ENCODE data around the gene SMIM34. TPM values are rescaled to one million over a fixed set of nuclear protein-coding genes. Genes with fewer than 3 reads are reported as not detected.
"Not testable (repeated sequence)": the region's sequence is repeated elsewhere in the genome, so short reads cannot be mapped to it uniquely, and the experiment has no call there.

Gene SMIM34
- total RNA-seq, result not detected

- not testable (repeated sequence) for H3K4me1 ChIP-seq (ENCODE audit: insufficient read depth, low read length); H3K9me3 ChIP-seq (ENCODE audit: low read depth, low read length); H3K27me3 ChIP-seq (ENCODE audit: insufficient read depth, low read length); H3K4me3 ChIP-seq (ENCODE audit: low read length)
These were observed at the start of gene SMIM34 for GRCh38 chr21:34423805-34424204. TSS of gene SMIM34 (minus strand) at chr21:34423951. CDS start at chr21:34423839, 112 bp downstream.

GRCh38 chr21:34467333-34467732 is 43.6 kb upstream of the SMIM34 start:
- H3K4me3 ChIP-seq (ENCODE audit: low read length); H3K4me1 ChIP-seq (ENCODE audit: insufficient read depth, low read length): not testable (repeated sequence)

GRCh38 chr21:34459426-34459825 is 35.7 kb upstream of the SMIM34 start:
- H3K9me3 ChIP-seq (ENCODE audit: low read depth, low read length); H3K27me3 ChIP-seq (ENCODE audit: insufficient read depth, low read length); H3K4me3 ChIP-seq (ENCODE audit: low read length); H3K4me1 ChIP-seq (ENCODE audit: insufficient read depth, low read length): not testable (repeated sequence)

More at GRCh38 chr21:34467333-34467732, 43.6 kb upstream of the SMIM34 start:
- H3K9me3 ChIP-seq (ENCODE audit: low read depth, low read length); H3K27me3 ChIP-seq (ENCODE audit: insufficient read depth, low read length): not testable (repeated sequence)

GRCh38 chr21:34458266-34458665 is 34.5 kb upstream of the SMIM34 start:
- H3K4me1 ChIP-seq (ENCODE audit: insufficient read depth, low read length); H3K4me3 ChIP-seq (ENCODE audit: low read length); H3K9me3 ChIP-seq (ENCODE audit: low read depth, low read length); H3K27me3 ChIP-seq (ENCODE audit: insufficient read depth, low read length): not testable (repeated sequence)

GRCh38 chr21:34456180-34456579 is 32.4 kb upstream of the SMIM34 start:
- H3K4me3 ChIP-seq (ENCODE audit: low read length); H3K27me3 ChIP-seq (ENCODE audit: insufficient read depth, low read length); H3K9me3 ChIP-seq (ENCODE audit: low read depth, low read length); H3K4me1 ChIP-seq (ENCODE audit: insufficient read depth, low read length): not testable (repeated sequence)

GRCh38 chr21:34455628-34456027 is 31.9 kb upstream of the SMIM34 start:
- H3K4me1 ChIP-seq (ENCODE audit: insufficient read depth, low read length); H3K4me3 ChIP-seq (ENCODE audit: low read length); H3K9me3 ChIP-seq (ENCODE audit: low read depth, low read length); H3K27me3 ChIP-seq (ENCODE audit: insufficient read depth, low read length): not testable (repeated sequence)

GRCh38 chr21:34447018-34447417 is 23.3 kb upstream of the SMIM34 start:
- not testable (repeated sequence) for H3K4me3 ChIP-seq (ENCODE audit: low read length); H3K9me3 ChIP-seq (ENCODE audit: low read depth, low read length); H3K27me3 ChIP-seq (ENCODE audit: insufficient read depth, low read length); H3K4me1 ChIP-seq (ENCODE audit: insufficient read depth, low read length)

GRCh38 chr21:34443486-34443885 is 19.7 kb upstream of the SMIM34 start:
- H3K27me3 ChIP-seq (ENCODE audit: insufficient read depth, low read length); H3K4me3 ChIP-seq (ENCODE audit: low read length); H3K9me3 ChIP-seq (ENCODE audit: low read depth, low read length); H3K4me1 ChIP-seq (ENCODE audit: insufficient read depth, low read length): not testable (repeated sequence)

GRCh38 chr21:34429710-34430109 is 6.0 kb upstream of the SMIM34 start:
- not testable (repeated sequence) for H3K4me3 ChIP-seq (ENCODE audit: low read length); H3K4me1 ChIP-seq (ENCODE audit: insufficient read depth, low read length); H3K27me3 ChIP-seq (ENCODE audit: insufficient read depth, low read length); H3K9me3 ChIP-seq (ENCODE audit: low read depth, low read length)

GRCh38 chr21:34428441-34428840 is 4.7 kb upstream of the SMIM34 start:
- H3K9me3 ChIP-seq (ENCODE audit: low read depth, low read length); H3K4me1 ChIP-seq (ENCODE audit: insufficient read depth, low read length); H3K27me3 ChIP-seq (ENCODE audit: insufficient read depth, low read length); H3K4me3 ChIP-seq (ENCODE audit: low read length): not testable (repeated sequence)

- not testable (repeated sequence) for H3K4me1 ChIP-seq (ENCODE audit: insufficient read depth, low read length); H3K9me3 ChIP-seq (ENCODE audit: low read depth, low read length); H3K27me3 ChIP-seq (ENCODE audit: insufficient read depth, low read length); H3K4me3 ChIP-seq (ENCODE audit: low read length)
These were observed 3.6 kb upstream of the SMIM34 start for GRCh38 chr21:34427339-34427738.

- not testable (repeated sequence) for H3K9me3 ChIP-seq (ENCODE audit: low read depth, low read length); H3K4me1 ChIP-seq (ENCODE audit: insufficient read depth, low read length); H3K4me3 ChIP-seq (ENCODE audit: low read length); H3K27me3 ChIP-seq (ENCODE audit: insufficient read depth, low read length)
These were observed 6.2 kb downstream of the SMIM34 start for GRCh38 chr21:34417448-34418077.

GRCh38 chr21:34407294-34407693 is 16.5 kb downstream of the SMIM34 start:
- not testable (repeated sequence) for H3K4me1 ChIP-seq (ENCODE audit: insufficient read depth, low read length); H3K9me3 ChIP-seq (ENCODE audit: low read depth, low read length); H3K4me3 ChIP-seq (ENCODE audit: low read length); H3K27me3 ChIP-seq (ENCODE audit: insufficient read depth, low read length)

GRCh38 chr21:34406676-34407075 is 17.1 kb downstream of the SMIM34 start:
- not testable (repeated sequence) for H3K27me3 ChIP-seq (ENCODE audit: insufficient read depth, low read length); H3K4me1 ChIP-seq (ENCODE audit: insufficient read depth, low read length); H3K9me3 ChIP-seq (ENCODE audit: low read depth, low read length); H3K4me3 ChIP-seq (ENCODE audit: low read length)

- H3K4me1 ChIP-seq (ENCODE audit: insufficient read depth, low read length); H3K27me3 ChIP-seq (ENCODE audit: insufficient read depth, low read length); H3K9me3 ChIP-seq (ENCODE audit: low read depth, low read length); H3K4me3 ChIP-seq (ENCODE audit: low read length): not testable (repeated sequence)
These were observed 17.6 kb downstream of the SMIM34 start for GRCh38 chr21:34406102-34406501.

- H3K4me1 ChIP-seq (ENCODE audit: insufficient read depth, low read length); H3K27me3 ChIP-seq (ENCODE audit: insufficient read depth, low read length); H3K9me3 ChIP-seq (ENCODE audit: low read depth, low read length); H3K4me3 ChIP-seq (ENCODE audit: low read length): not testable (repeated sequence)
These were observed 18.1 kb downstream of the SMIM34 start for GRCh38 chr21:34405686-34406085.

GRCh38 chr21:34404742-34405141 is 19.0 kb downstream of the SMIM34 start:
- not testable (repeated sequence) for H3K4me3 ChIP-seq (ENCODE audit: low read length); H3K4me1 ChIP-seq (ENCODE audit: insufficient read depth, low read length)

More at GRCh38 chr21:34404742-34405141, 19.0 kb downstream of the SMIM34 start:
- not testable (repeated sequence) for H3K27me3 ChIP-seq (ENCODE audit: insufficient read depth, low read length); H3K9me3 ChIP-seq (ENCODE audit: low read depth, low read length)
